Breast epithelium (tissue), 4 donors: ENCODE results near the gene IER5. TPM values are rescaled to one million over a fixed set of nuclear protein-coding genes. Genes with fewer than 3 reads are reported as not detected.

Source experiments
- DNase-seq, 2 donors: peaks; one replicate each; pipeline ENCODE4 v3.0.0-alpha.2; 2019; ENCODE audit warnings: low spot score in 2 of 2
- H3K27ac ChIP-seq, 2 donors: fragments of 200-600 bp; sonication (generic) in 1 of 2; one replicate each; pipeline ENCODE4 v1.5.1; 2016 to 2019; ENCODE audit warnings: mild to moderate bottlenecking in 1 of 2
- H3K27me3 ChIP-seq, 2 donors: fragments of 200-600 bp; sonication (generic) in 1 of 2; one replicate each; pipeline versions ENCODE4 v1.5.1 to v1.6.0; 2017 to 2019; ENCODE audit warnings: control low read depth in 1 of 2, mild to moderate bottlenecking in 1 of 2
- H3K36me3 ChIP-seq: fragments of 200-600 bp; one replicate; pipeline ENCODE4 v1.5.1; 2019
- H3K4me1 ChIP-seq, 2 donors: fragments of 200-600 bp; sonication (generic); one replicate each; pipeline ENCODE4 v1.5.1; 2016 to 2019; ENCODE audit warnings: control low read depth in 1 of 2
- H3K4me3 ChIP-seq, 3 donors: fragments of 200-600 bp; sonication (generic); 1 replicate in 2 of 3; 2 replicates in 1 of 3; pipeline ENCODE4 v1.5.1; 2016 to 2019; ENCODE audit warnings: mild to moderate bottlenecking in 3 of 3, moderate library complexity in 2 of 3
- H3K9me3 ChIP-seq, 2 donors: fragments of 200-600 bp; sonication (generic) in 1 of 2; one replicate each; pipeline ENCODE4 v1.5.1; 2016 to 2019; ENCODE audit warnings: control low read depth in 1 of 2
- POLR2A ChIP-seq: fragments of 450-650 bp; IDR thresholded peaks from one replicate; pipeline ENCODE4 v1.6.1; 2016; ENCODE audit warnings: antibody characterized with exemption, mild to moderate bottlenecking, moderate library complexity
- POLR2AphosphoS5 ChIP-seq, 3 donors: sonication (generic); formaldehyde crosslinking; IDR thresholded peaks; one replicate each; pipeline ENCODE4 v1.6.1; 2017; ENCODE audit warnings: antibody characterized with exemption in 3 of 3
- intact Hi-C: fragments of 100-400 bp; cut with DNase I; formaldehyde crosslinking; loops from one replicate; pipeline ENCODE4 v1.15.1; 2023; ENCODE audit warnings: low total_unique reads
- total RNA-seq, 3 donors: library from RNA; depleted of rRNA; stranded (reverse); fragments of >200 nt; gene quantifications; one replicate each; pipeline ENCODE4 v1.1.0, GENCODE V29; 2016
- TF ChIP-seq, protein P1 (sequence below), 3 donors: fragments of 450-650 bp; IDR thresholded peaks; one replicate each; pipeline ENCODE4 v1.5.1; 2016 to 2017; ENCODE audit warnings: antibody characterized with exemption in 3 of 3, mild to moderate bottlenecking in 3 of 3, moderate library complexity in 3 of 3

IER5 gene
- total RNA-seq, 3 donors from 2014 or later = 6.9 to 19.7 (median 18.1) TPM

DNA sequence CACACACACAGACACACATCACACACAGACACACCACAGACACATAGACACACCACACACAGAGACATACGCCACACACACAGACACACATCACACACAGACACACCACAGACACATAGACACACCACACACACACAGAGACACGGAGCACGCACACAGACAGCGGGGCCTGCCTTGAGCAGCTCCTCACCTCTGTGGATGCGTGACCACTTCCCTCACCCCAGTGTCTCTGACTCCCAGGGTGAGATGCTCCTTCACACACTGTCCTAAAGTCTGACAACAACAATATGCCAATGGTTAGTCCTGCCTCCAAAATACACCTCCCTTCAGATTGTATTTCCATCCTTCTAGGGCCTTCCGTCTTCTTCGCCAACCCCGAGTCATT lies 48.2 kb downstream of the IER5 start:
- intact Hi-C loops = no loop called here
- TF ChIP-seq, protein P1, sequence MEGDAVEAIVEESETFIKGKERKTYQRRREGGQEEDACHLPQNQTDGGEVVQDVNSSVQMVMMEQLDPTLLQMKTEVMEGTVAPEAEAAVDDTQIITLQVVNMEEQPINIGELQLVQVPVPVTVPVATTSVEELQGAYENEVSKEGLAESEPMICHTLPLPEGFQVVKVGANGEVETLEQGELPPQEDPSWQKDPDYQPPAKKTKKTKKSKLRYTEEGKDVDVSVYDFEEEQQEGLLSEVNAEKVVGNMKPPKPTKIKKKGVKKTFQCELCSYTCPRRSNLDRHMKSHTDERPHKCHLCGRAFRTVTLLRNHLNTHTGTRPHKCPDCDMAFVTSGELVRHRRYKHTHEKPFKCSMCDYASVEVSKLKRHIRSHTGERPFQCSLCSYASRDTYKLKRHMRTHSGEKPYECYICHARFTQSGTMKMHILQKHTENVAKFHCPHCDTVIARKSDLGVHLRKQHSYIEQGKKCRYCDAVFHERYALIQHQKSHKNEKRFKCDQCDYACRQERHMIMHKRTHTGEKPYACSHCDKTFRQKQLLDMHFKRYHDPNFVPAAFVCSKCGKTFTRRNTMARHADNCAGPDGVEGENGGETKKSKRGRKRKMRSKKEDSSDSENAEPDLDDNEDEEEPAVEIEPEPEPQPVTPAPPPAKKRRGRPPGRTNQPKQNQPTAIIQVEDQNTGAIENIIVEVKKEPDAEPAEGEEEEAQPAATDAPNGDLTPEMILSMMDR (IDR thresholded peaks at IDR 0.05) = no peak
- DNase-seq = peak in 1 of 2 donors; percentile 30
- no peaks in the 10 kb centered on the region for H3K9me3 ChIP-seq
- H3K27ac ChIP-seq = peak overlapping the region; percentile 84 to 93
- peaks cover 5 to 20% of the 10 kb centered on the region in 2 donors for H3K4me1 ChIP-seq
- H3K4me3 ChIP-seq = no peak overlapping the region
- H3K27me3 ChIP-seq = no peaks in the 10 kb centered on the region
- no peaks in the 10 kb centered on the region for H3K36me3 ChIP-seq

DNA sequence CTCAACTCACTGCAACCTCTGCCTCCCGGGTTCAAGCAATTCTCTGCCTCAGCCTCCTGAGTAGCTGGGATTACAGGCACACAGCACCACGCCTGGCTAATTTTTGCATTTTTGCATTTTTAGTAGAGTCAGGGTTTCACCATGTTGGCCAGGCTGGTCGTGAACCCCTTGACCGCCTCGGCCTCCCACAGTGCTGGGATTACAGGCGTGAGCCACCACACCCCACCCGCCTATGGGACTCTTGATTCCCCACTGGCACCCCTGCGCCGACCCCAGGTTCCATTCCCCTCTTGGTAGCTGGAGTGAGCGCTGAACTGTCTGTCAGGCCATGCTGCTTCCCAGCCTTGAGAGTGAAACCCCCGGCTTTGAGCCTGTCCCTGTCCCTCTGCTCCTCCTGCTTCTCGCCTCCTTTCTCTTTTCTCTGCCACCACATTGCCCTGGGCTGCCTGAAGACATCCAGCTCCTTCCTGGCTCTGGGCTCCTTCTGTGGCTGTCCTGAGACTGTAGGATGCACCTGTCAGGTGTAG lies 48.8 kb downstream of the IER5 start:
- DNase-seq = no peak
- Histone ChIP-seq H3K4me1 (peaks cover 5 to 20% of the 10 kb centered on the region in 2 donors), H3K9me3 (no peaks in the 10 kb centered on the region), H3K4me3 (no peak overlapping the region), H3K27me3 (no peaks in the 10 kb centered on the region), H3K36me3 (no peaks in the 10 kb centered on the region), H3K27ac (no peak overlapping the region)
- intact Hi-C loops = no loop called here
- TF ChIP-seq, protein P1 (IDR thresholded peaks at IDR 0.05) = no peak
- TF ChIP-seq POLR2AphosphoS5 (IDR thresholded peaks at IDR 0.05) = no peak
- no peak for TF ChIP-seq POLR2A

DNA sequence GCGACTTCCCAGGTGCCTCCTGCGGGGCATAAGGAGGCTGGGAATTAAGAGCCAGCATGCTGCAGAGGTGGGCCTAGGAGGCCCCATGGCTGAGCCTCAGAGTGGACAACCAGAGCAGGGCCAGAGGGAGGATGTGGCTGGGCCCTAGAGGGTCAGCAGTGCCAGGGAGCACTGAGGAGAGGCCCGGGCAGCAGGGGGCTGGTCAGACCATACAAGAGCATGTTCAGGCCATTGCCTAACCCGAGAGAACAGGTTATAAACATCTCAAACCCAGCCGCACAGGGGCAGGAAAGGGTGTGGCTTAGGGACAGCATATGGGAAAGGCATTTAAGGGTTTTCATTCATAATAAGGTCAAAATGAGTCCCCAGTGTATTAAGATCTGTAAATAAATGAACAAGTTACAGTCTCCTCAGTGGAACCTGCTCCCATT lies 51.1 kb downstream of the IER5 start:
- Histone ChIP-seq H3K4me3 (no peak overlapping the region), H3K4me1 (peaks cover 4 to 14% of the 10 kb centered on the region in 2 donors), H3K36me3 (no peaks in the 10 kb centered on the region), H3K27me3 (no peaks in the 10 kb centered on the region), H3K9me3 (no peaks in the 10 kb centered on the region), H3K27ac (no peak overlapping the region)
- TF ChIP-seq POLR2AphosphoS5 (IDR thresholded peaks at IDR 0.05) = no peak
- TF ChIP-seq, protein P1 (IDR thresholded peaks at IDR 0.05) = no peak
- no peak for TF ChIP-seq POLR2A
- DNase-seq = no peak
- intact Hi-C loops = no loop called here

DNA sequence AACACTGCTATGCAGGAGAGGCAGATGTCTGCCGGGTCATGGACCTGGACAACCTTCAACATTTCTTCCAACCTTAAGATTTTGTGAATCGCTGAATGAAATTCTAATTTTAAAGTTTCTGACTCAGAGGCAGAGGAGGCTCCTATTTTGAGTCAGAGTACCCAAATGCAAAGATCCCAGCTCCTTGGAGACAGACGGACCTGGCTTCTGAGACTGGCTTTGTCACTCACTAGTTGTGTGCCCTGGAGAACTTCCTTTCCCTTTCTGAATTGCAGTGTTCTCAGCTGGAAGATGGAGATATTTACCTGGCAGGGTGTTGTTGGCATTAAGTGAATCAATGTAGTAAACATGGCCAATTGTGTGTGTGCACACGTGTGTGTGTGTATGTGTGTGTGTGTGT lies 51.9 kb downstream of the IER5 start:
- TF ChIP-seq, protein P1 (IDR thresholded peaks at IDR 0.05) = no peak
- TF ChIP-seq POLR2A = no peak
- Histone ChIP-seq H3K36me3 (no peaks in the 10 kb centered on the region), H3K4me1 (peaks cover 0 to 8% of the 10 kb centered on the region in 2 donors), H3K27me3 (no peaks in the 10 kb centered on the region), H3K9me3 (no peaks in the 10 kb centered on the region), H3K27ac (no peak overlapping the region), H3K4me3 (no peak overlapping the region)
- intact Hi-C loops = no loop called here
- no peak for DNase-seq

DNA sequence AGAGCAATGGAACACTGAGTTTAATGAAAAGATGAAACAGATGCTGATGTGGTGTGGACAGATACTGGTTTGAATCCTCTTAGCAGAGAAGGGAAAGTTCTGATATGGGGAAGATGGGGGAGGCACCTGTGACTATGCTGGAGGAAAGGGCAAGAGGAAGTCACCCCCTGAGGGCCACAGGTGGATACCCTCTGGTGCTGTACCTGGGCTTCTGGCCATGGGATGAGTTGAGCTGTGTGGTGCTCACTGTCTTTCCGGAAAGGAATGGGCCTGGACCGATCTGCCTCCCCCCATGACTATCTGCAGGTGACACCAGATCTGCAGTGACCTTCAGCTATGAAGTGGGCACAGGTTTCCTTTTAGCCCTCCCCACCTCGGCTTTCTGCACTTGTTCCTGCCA lies 52.4 kb downstream of the IER5 start:
- peak overlapping the region in 1 of 2 donors; percentile 69 for H3K27ac ChIP-seq
- no peaks in the 10 kb centered on the region for H3K9me3 ChIP-seq
- no peaks in the 10 kb centered on the region for H3K27me3 ChIP-seq
- H3K4me3 ChIP-seq = no peak overlapping the region
- TF ChIP-seq, protein P1 (IDR thresholded peaks at IDR 0.05) = no peak
- TF ChIP-seq POLR2AphosphoS5 (IDR thresholded peaks at IDR 0.05) = no peak
- TF ChIP-seq POLR2A = no peak
- no peak for DNase-seq
- no peaks in the 10 kb centered on the region for H3K36me3 ChIP-seq
- H3K4me1 ChIP-seq = peaks cover 0 to 7% of the 10 kb centered on the region in 2 donors
- intact Hi-C loops = no loop called here
